GM11168 (cell line): Measurements from ENCODE around the gene NEK4.

Experiments
- in situ Hi-C: fragments of 300-500 bp; cut with MboI; formaldehyde crosslinking; loops from one replicate; pipeline ENCODE4 v1.12.0; 2022; ENCODE audit warnings: low sequenced_read_pairs; ENCODE audit not compliant: unreplicated experiment

Gene NEK4

DNA sequence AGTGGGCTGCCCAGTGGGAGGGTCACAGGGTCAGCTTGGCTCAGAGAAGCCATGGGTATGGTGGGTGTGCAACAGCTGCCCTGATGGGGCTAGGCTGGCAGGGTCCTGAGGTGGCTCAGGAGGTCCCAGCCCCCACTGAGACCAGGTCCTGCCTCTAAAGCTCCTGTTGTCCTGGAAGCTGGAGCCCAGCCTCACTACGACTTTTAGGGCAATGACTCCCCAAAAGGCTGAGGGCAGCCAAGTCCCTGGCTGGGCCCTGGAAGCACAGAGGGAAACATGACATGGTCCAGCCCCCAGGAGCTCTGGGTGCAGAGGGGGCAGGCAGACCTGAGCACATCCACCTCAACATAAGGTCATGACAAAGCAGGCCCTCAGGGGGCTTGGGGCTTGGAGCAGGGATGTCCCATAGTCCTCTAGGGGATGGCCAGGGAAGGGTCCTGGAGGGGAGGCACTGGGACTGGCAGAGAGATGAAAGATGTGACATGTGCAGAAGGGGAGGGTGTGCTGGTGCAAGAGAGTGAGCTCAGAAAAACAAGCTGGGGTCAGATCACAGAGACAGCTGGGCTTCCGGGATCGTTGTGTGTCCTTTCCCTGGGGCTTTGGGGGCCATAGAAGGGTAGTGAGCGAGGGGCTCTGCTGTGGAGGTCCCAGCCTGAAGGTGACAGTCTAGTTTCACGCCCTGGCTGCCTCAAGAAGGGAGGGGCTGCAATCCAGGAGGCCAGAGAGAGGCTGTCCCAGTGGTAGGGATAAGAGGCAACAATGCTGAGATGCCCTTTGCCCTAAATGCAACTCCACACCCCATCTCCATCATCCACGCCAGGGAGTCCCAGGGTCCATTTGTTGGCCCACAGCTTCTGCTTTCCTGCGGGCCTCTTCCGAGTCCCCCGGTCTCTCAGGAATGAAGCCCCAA lies 23.2 kb upstream of the NEK4 start:
- in situ Hi-C loops: no loop called here

- in situ Hi-C loops: no loop called here
These were observed 22.4 kb upstream of the NEK4 start for GRCh38 chr3:52792961-52793695.

GRCh38 chr3:52792413-52792812 lies 21.7 kb upstream of the NEK4 start:
- in situ Hi-C loops: no loop called here

- in situ Hi-C loops: no loop called here
These were observed 21.2 kb upstream of the NEK4 start for GRCh38 chr3:52791928-52792327.

- in situ Hi-C loops: no loop called here
These were observed 20.6 kb upstream of the NEK4 start for GRCh38 chr3:52791366-52791765.

DNA sequence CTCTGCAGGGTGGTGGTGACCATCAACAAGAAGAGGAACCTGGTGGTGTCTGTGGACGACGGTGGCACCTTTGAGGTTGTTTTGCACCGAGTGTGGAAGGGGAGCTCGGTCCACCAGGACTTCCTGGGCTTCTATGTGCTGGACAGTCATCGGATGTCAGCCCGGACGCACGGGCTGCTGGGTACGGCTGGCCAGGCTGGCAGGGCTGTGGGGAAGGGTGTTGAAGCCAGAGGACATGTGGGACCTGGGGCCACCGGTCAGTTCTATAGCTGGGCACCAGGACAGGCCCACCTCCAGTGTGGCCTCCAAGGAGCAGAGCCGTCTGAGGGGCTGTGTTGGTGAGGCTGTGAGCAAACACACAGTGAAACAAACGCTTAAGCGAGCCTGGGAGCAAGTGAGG lies 20.0 kb upstream of the NEK4 start:
- in situ Hi-C loops: no loop called here

- in situ Hi-C loops: no loop called here
These were observed 19.6 kb upstream of the NEK4 start for GRCh38 chr3:52790337-52790736.

GRCh38 chr3:52789746-52790040 lies 19.0 kb upstream of the NEK4 start:
- in situ Hi-C loops: no loop called here

DNA sequence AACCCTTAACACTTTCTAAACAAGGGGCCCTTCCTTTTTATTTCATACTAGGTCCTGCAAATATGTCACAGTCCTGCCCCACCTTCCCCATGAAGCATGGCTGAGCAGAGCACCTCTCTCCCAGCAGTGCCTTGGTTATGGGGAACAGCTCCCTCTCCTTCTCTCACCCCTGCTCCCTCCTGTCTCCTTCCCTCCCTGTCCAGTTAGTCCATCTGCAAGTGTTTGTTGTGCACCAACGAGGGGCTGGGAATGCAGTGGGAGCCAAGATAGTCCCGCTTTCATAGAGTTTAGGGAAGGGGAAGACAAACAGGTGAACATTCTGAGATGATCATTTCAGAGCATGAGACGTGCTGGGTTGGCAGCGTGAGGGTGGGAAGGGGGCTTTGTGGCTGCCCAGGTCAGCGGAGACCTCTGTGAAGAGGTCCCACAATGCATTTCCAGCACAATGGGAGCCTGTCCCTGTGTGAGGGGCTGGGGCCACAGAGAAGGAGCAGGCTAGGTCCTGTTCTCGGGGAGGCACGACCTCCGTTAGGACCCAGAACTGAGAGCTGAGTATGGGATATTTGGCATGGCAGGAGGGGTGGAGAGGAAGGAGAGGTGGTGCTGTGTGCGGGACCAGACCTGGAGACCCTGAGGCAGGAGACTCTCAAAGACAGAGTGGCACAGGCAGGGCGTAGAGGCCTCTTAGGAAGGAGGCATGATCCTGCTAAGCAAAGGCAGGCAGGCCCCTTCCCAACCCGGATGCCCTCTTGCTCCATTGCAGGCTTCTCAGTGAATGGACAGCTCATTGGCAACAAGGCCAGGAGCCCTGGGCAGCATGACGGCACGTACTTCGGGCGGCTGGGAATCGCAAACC lies 18.4 kb upstream of the NEK4 start:
- in situ Hi-C loops: no loop called here

DNA sequence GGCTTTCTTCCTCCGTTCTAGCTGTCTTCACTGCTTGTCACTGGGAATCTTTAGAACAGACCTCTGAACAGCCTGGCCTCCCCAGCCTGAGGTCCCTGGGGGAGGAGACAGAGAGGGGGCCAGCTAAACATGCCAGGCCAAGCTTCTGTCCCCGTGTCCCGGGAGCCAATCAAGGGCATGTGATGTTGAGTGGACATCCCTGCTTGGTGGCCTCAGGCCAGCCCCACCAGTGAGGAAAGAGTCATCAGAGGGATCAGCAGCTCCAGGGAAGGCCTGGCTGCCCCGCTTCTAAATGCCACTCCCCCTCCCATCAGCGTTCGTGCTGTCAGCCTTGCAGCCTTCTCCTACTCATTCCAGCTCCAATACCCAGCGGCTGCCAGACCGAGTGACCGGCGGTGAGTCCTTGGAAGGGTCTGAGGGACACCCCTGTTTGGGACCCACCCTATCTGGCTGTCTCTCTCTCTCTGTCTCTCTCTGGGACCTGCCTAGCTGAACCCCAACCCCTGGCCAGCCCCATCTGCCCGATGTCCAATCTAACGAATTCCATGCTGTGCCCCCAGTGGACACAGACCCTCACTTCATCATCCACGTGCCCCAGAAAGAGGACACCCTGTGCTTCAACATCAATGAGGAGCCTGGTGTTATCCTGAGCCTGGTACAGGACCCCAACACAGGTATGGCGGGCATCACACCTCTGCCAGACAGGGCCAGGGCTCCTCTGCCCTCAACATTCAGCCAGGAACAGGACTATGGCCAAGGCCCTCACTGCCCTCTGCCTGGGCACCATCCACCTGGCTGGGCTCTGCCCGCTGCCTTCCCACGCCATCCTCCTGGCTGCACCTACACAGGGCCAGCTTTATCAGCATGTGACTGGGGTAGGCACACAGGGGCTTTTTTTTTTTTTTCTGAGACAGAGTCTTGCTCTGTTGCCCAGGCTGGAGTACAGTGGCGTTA lies 17.2 kb upstream of the NEK4 start:
- in situ Hi-C loops: no loop called here

- in situ Hi-C loops: no loop called here
These were observed 16.5 kb upstream of the NEK4 start for GRCh38 chr3:52787246-52787645.

- in situ Hi-C loops: no loop called here
These were observed 15.8 kb upstream of the NEK4 start for GRCh38 chr3:52786330-52787215.

DNA sequence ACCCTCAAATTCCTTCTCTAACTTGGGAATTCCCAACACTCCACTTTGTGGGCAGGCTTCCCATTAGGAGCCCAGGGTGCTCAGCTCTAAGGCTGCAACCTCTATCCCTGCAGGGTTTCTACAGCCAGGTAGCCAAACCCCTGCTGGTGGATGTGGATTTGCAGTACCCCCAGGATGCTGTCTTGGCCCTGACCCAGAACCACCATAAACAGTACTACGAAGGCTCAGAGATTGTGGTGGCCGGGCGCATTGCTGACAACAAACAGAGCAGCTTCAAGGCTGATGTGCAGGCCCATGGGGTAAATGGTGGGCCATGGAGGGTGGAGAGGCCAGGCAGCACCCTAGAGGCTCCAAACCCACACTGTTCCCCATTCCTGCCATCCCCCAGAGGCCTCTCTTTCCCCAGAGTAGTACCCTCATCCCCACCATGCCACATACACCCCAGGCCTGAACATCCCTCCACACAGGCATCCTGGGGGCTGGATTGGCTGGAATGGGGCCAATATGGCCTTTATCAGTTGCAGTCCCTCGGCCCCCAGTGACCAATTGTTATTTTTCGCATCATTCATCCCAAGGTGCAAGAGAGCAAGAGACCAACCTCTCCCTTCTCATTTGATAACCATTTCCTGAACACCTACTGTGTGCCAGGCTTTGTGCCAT lies 14.3 kb upstream of the NEK4 start:
- in situ Hi-C loops: no loop called here

DNA sequence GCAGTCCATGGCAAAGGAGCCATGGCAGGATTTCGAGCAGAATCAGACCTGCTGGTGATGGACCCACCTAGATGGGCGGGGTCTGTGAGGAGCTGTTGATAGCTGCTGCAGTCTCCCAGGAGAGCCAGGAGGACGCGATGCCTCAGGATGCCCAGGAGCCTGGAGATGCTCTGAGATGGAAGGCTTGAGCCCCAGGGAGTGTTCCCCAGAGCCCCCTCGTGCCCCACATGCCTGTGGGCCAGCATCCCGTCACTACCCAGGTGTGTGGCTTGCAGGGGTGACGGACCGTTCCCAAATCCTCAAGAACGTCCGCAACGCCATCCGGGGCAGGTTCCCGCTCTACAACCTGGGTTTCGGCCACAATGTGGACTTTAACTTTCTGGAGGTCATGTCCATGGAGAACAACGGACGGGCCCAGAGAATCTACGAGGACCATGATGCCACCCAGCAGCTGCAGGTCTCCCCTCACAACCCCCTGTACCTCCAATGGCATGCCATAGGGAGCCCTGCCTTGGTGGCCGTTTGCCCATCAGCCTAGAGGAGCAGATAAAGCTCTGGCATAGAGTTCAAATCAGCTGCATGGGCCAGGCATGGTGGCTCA lies 13.4 kb upstream of the NEK4 start:
- in situ Hi-C loops: no loop called here

DNA sequence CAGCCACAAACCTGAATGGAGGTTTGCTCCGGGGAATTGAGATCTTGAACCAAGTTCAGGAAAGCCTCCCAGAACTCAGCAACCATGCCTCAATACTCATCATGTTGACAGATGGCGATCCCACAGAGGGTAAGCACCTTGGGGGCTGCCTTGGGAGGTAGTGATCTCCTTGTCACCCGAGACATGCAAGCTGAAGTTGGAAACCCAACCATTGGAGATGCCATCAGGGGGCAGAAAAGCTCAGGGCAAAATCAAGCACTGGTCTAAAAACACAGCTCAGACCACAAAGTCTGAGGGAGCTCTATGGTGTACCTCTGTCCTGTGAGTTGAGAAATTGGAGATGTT lies 12.4 kb upstream of the NEK4 start:
- in situ Hi-C loops: no loop called here

- in situ Hi-C loops: no loop called here
These were observed 11.9 kb upstream of the NEK4 start for GRCh38 chr3:52782412-52783210.

- in situ Hi-C loops: no loop called here
These were observed 11.0 kb upstream of the NEK4 start for GRCh38 chr3:52781741-52782140.
